Stomach (tissue), 9 donors: ENCODE data around the gene ECI1. TPM values are rescaled to one million over a fixed set of nuclear protein-coding genes. Genes with fewer than 3 reads are reported as not detected.

ENCODE experiments used
- DNase-seq, 2 donors: peaks; one replicate each; pipeline versions ENCODE4 v3.0.0 to v3.0.0-alpha.2; 2013 to 2019
- H3K27ac ChIP-seq, 5 donors: fragments of 200-600 bp in 4 of 5; sonication (generic) in 4 of 5; one replicate each; pipeline ENCODE4 v1.5.1; 2013 to 2019; ENCODE audit warnings: mild to moderate bottlenecking in 1 of 5, moderate library complexity in 1 of 5
- H3K27me3 ChIP-seq, 3 donors: fragments of 200-600 bp; sonication (generic); one replicate each; pipeline ENCODE4 v1.5.1; 2017 to 2019; ENCODE audit warnings: mixed run types in 1 of 3
- H3K36me3 ChIP-seq, 4 donors: fragments of 200-600 bp; sonication (generic); 1 replicate in 3 of 4; 2 replicates in 1 of 4; pipeline ENCODE4 v1.5.1; 2016 to 2019
- H3K4me1 ChIP-seq, 4 donors: fragments of 200-600 bp; sonication (generic); one replicate each; pipeline ENCODE4 v1.5.1; 2016 to 2019
- H3K4me3 ChIP-seq, 4 donors: fragments of 200-600 bp; sonication (generic) in 3 of 4; one replicate each; pipeline ENCODE4 v1.5.1; 2016 to 2019; ENCODE audit warnings: mild to moderate bottlenecking in 1 of 4
- H3K9me3 ChIP-seq, 4 donors: fragments of 200-600 bp; sonication (generic); one replicate each; pipeline ENCODE4 v1.5.1; 2016 to 2019
- CTCF ChIP-seq, 7 experiments: fragments of 450-650 bp in 4 of 7; fragments of 200-600 bp in 3 of 7; sonication (generic) in 3 of 7; IDR thresholded peaks; one replicate each; pipeline ENCODE4 v1.5.1; 2016 to 2019; ENCODE audit warnings: antibody characterized with exemption in 7 of 7, control low read depth in 2 of 7, mild to moderate bottlenecking in 1 of 7
- EP300 ChIP-seq: sonication (generic); formaldehyde crosslinking; IDR thresholded peaks from one replicate; pipeline ENCODE4 v1.6.1; 2017; ENCODE audit warnings: antibody characterized with exemption
- POLR2A ChIP-seq, 4 donors: fragments of 450-650 bp; IDR thresholded peaks; one replicate each; pipeline ENCODE4 v1.6.1; 2016; ENCODE audit warnings: antibody characterized with exemption in 4 of 4, control low read depth in 2 of 4, mild to moderate bottlenecking in 1 of 4, moderate library complexity in 1 of 4
- POLR2AphosphoS5 ChIP-seq, 3 donors: sonication (generic); formaldehyde crosslinking; IDR thresholded peaks; one replicate each; pipeline ENCODE4 v1.6.1; 2016; ENCODE audit warnings: antibody characterized with exemption in 3 of 3
- WGBS, 5 donors: extraction: QIAGEN DNeasy Blood & Tissue Kit in 3 of 5; methylation state at CpG; one replicate each; pipeline versions ENCODE4 v1.1.5 to v1.1.7; 2013 to 2018; 5-methylcytosine and 5-hydroxymethylcytosine counted together
- intact Hi-C: fragments of 100-400 bp; cut with DNase I; formaldehyde crosslinking; loops from one replicate; pipeline ENCODE4 v1.15.1; 2023; ENCODE audit warnings: low total_unique reads
- polyA plus RNA-seq, 3 donors: library from polyadenylated mRNA; stranded (reverse); fragments of 200-250 nt; gene quantifications; one replicate each; pipeline ENCODE4 v1.2.3, GENCODE V29; 2013
- total RNA-seq, 5 donors: library from RNA; depleted of rRNA; stranded (reverse); fragments of >200 nt; gene quantifications; one replicate each; pipeline versions ENCODE4 v1.1.0 to v1.2.3, GENCODE V29; 2014 to 2016
- donor health status: healthy with polysubstance abuse.
- donor health status: Bipolar disorder and iron deficiency.
- donor health status: healthy.

ECI1 gene
- total and polyA plus RNA-seq, 8 donors = 20.4 to 234 (median 107) TPM

DNA sequence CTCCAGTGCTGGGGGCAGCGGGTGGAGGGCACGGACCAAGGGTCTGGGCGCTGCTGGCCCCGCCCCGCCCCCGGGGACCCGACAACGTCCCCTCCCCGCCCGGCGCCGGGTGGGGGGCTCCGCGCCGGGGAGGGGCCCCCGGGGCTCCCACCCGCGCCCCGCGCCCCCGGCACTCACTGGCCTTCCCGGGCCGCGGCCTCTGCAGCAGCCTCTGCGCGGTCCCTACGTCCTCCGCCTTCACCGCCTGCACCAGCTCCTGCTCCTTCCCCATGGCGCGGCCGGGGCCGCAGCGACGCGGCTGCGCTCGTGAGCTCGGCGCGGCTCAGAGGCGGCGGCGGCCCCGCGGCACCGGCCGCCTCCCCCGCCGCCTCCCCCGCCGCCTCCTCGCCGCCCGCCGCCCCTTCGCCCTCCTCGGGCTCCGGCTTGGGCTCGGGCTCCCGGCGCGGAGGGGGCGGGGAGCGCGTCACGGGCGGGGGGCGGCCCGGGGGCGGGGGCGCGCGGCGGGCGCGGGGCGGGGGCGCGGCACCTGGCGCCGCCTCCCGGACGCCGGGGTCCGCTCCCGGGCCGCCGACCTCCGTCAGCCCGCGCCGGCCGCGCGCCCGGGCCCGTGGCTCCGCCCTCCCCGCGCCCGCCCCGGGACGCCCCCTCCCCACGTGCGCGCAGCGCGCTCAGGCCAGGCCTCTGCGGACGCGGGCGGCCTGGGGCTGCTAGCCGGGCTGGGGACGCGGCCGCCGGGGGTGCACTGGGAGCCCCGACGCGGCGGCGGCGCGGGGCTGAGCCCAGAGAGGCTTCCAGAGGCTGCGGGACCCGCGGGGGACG, 55.0 kb downstream of the ECI1 start, which contains the start of gene CASKIN1:
TSS of gene CASKIN1 (minus strand) at position 444 of the 819 bp plus-strand sequence. CDS start at position 271, 173 bp downstream.
- Histone ChIP-seq H3K4me1 (peaks cover 13 to 21% (median 19%) of the 10 kb centered on the region in 4 donors), H3K27ac (no peak within 1 kb of the TSS), H3K9me3 (no peaks in the 10 kb centered on the region), H3K4me3 (peak within 1 kb of the TSS; percentile 45 to 52 (median 48)), H3K27me3 (peaks cover 6 to 59% (median 37%) of the 10 kb centered on the region in 3 donors), H3K36me3 (no peaks in the 10 kb centered on the region)
- no peak for TF ChIP-seq CTCF (IDR thresholded peaks at IDR 0.05)
- no peak for TF ChIP-seq EP300
- TF ChIP-seq POLR2AphosphoS5 (IDR thresholded peaks at IDR 0.05) = no peak
- no peak for TF ChIP-seq POLR2A (IDR thresholded peaks at IDR 0.05)
- intact Hi-C loops = loop anchor here (10.0 kb wide), 1 partner anchor 298 kb away; no protein-coding TSS in a partner anchor
- 0 to 1% (median 1%) methylated on average over 13 to 118 of the region's 129 CpGs for WGBS, 5 donors
- peak in 1 of 2 donors; percentile 70 for DNase-seq

- no peak for DNase-seq
- peak overlapping the region; percentile 45 to 52 (median 48) for H3K4me3 ChIP-seq
- H3K9me3 ChIP-seq = no peaks in the 10 kb centered on the region
- H3K27me3 ChIP-seq = peaks cover 6 to 59% (median 37%) of the 10 kb centered on the region in 3 donors
- intact Hi-C loops = loop anchor here (10.0 kb wide), 1 partner anchor 299 kb away; no protein-coding TSS in a partner anchor
- H3K27ac ChIP-seq = no peak overlapping the region
- WGBS, 5 donors = 2 to 6% (median 3%) methylated on average over 29 to 48 of the region's 49 CpGs
- peaks cover 13 to 21% (median 19%) of the 10 kb centered on the region in 4 donors for H3K4me1 ChIP-seq
- H3K36me3 ChIP-seq = no peaks in the 10 kb centered on the region
- no peak for TF ChIP-seq POLR2AphosphoS5 (IDR thresholded peaks at IDR 0.05)
Measured at GRCh38 chr16:2195322-2196161, 55.8 kb downstream of the ECI1 start.

DNA sequence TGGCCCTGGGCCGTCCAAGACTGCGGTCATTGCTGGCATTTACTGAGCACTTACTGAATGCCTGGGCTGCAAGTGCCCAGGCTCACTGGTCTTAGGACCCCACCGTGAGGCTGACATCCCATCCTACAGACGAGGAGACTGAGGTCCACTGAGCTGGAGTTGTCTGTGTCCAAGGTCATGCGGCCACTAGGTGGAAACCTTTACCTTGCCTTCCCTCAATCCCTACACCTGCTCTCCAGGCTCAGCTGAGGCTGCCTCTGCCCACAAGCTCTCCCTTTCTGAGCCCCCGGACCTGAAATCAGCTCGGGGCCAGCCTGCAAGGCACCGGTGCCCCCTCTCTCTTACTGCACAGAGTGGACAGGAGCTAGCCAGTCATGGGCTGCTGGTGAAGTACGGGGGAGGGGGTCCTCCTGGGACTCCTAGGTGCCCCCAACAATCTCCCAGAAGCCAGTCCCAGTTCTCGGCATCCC, 56.5 kb downstream of the ECI1 start:
- H3K9me3 ChIP-seq = no peaks in the 10 kb centered on the region
- no peak overlapping the region for H3K4me3 ChIP-seq
- WGBS, 5 donors = 16 to 20% (median 18%) methylated on average over 9 to 10 of the region's 10 CpGs
- H3K27me3 ChIP-seq = peaks cover 6 to 59% (median 37%) of the 10 kb centered on the region in 3 donors
- H3K27ac ChIP-seq = no peak overlapping the region
- intact Hi-C loops = loop anchor here (10.0 kb wide), 1 partner anchor 300 kb away; no protein-coding TSS in a partner anchor
- H3K36me3 ChIP-seq = no peaks in the 10 kb centered on the region
- DNase-seq = peak; percentile 74 to 88
- H3K4me1 ChIP-seq = peaks cover 13 to 21% (median 19%) of the 10 kb centered on the region in 4 donors
- peak in 4 of 7 experiments; percentile 27 to 64 (median 56) for TF ChIP-seq CTCF (IDR thresholded peaks at IDR 0.05)
- peak in 1 of 3 donors; percentile 18 for TF ChIP-seq POLR2AphosphoS5 (IDR thresholded peaks at IDR 0.05)
- TF ChIP-seq POLR2A (IDR thresholded peaks at IDR 0.05) = no peak
- no peak for TF ChIP-seq EP300

DNA sequence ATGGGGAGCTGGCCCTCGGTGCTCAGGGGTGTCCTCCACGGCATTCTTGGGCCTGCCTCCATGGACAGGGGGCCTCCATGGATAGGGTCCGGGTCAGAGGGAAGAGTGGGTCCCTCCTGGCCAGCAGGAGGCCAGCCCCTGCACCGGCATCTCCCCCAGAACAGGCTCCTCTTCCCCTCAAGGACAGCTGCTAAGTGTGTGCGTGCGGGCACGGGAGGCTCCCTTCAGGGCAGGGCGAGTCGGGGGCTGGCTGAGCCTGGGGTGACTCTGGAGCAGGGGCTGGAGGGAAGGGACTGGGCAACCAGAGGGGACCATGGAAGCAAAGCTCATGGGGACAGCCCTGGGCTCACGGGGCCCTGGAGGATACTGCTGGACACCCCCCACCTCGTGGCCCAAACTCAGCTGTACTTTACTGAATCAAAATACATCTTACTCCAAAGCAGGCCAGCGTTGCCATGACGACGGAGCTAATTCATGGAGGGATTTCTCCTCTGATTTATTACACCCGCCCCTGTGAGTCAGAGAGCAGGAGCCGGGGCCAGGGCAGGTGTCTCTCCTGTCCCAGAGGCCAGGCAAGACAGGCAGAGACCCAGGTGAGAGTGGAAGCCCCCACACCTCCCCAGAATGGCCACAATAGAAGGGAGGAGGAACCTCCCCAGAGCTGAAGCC, 57.1 kb downstream of the ECI1 start:
- peak in 1 of 2 donors; percentile 57 for DNase-seq
- no peaks in the 10 kb centered on the region for H3K9me3 ChIP-seq
- WGBS, 5 donors = 54 to 67% (median 63%) methylated on average over 12 to 16 of the region's 16 CpGs
- no peaks in the 10 kb centered on the region for H3K36me3 ChIP-seq
- no peak overlapping the region for H3K4me3 ChIP-seq
- H3K27ac ChIP-seq = no peak overlapping the region
- peaks cover 13 to 21% (median 19%) of the 10 kb centered on the region in 4 donors for H3K4me1 ChIP-seq
- peaks cover 6 to 57% (median 37%) of the 10 kb centered on the region in 3 donors for H3K27me3 ChIP-seq
- TF ChIP-seq POLR2AphosphoS5 (IDR thresholded peaks at IDR 0.05) = no peak
- TF ChIP-seq CTCF (IDR thresholded peaks at IDR 0.05) = no peak
- intact Hi-C loops = loop anchor here (10.0 kb wide), 1 partner anchor 301 kb away; no protein-coding TSS in a partner anchor
